Neural cell (in vitro differentiated cells): Measurements from ENCODE around the gene SERPINB1.

Experiments
- EZH2 ChIP-seq: fragments of 200-600, 300-800 bp; shearing (Covaris generic), sonication (generic); IDR thresholded peaks from 2 replicates; pipeline ENCODE4 v1.6.1; 2014; ENCODE audit warnings: antibody characterized with exemption, low read length, borderline replicate concordance, mild to moderate bottlenecking; ENCODE audit not compliant: insufficient read depth, poor library complexity, severe bottlenecking
- TF ChIP-seq, protein P1 (sequence below): fragments of 450-650 bp; IDR thresholded peaks from 2 replicates; pipeline ENCODE4 v1.5.1; 2014; ENCODE audit warnings: antibody characterized with exemption, mild to moderate bottlenecking, moderate library complexity; ENCODE audit not compliant: poor library complexity, severe bottlenecking

DNA sequence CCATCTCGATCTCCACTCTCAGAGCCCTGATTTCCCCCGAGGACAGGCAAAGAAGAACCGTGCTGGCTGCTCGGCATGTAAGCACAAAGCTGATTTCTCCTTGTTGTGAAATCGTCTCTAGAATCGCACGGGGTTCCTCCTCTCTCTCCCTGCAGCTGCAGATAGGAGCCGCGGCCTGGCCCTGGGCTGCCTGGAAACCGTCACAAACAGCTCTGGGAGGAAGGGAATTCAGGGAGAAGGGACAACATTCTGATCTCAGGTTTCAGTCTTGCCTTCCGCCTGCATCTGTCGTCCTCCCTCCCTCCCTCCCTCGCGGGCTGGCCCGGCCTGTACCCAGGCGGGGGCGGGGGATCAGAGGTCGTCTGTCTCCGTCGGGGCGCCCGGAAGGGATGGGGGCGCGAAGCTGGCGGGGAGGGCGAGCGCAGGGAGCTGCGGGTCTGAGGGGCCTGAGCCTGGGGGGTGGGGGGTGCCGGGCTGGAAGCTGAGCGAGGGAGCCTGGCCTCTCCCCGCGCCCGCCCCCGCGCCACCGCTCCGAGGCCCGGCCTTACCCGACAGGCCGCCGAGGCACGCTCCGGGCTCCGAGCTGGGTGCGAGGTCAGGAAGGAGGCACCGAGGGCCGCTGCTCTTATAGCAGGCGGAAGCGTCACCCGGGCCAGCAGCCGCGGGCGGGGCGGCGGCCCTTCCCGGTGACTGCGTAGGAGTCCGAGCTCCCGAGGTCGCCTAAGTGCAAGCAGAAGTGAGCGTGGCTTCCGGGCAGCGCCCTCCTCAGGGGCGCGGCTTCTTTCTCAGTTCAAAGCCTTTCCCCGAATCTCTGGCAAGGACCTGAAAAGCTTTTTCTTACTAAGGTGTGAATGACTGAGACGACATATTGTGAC, at the start of gene SERPINB1:
- TF ChIP-seq, protein P1, sequence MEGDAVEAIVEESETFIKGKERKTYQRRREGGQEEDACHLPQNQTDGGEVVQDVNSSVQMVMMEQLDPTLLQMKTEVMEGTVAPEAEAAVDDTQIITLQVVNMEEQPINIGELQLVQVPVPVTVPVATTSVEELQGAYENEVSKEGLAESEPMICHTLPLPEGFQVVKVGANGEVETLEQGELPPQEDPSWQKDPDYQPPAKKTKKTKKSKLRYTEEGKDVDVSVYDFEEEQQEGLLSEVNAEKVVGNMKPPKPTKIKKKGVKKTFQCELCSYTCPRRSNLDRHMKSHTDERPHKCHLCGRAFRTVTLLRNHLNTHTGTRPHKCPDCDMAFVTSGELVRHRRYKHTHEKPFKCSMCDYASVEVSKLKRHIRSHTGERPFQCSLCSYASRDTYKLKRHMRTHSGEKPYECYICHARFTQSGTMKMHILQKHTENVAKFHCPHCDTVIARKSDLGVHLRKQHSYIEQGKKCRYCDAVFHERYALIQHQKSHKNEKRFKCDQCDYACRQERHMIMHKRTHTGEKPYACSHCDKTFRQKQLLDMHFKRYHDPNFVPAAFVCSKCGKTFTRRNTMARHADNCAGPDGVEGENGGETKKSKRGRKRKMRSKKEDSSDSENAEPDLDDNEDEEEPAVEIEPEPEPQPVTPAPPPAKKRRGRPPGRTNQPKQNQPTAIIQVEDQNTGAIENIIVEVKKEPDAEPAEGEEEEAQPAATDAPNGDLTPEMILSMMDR, result no peak
- TF ChIP-seq EZH2, result no peak
